Measurements from ENCODE around the gene MEIOC. TPM values are rescaled to one million over a fixed set of nuclear protein-coding genes. Genes with fewer than 3 reads are reported as not detected.

MEIOC gene
- total and polyA plus RNA-seq, 2 of the 8 experiments (the other 6 are each of a cell fraction or from before 2014, with no cell fraction given): 4.2 to 4.8 TPM

- Histone ChIP-seq H2BK120ac (replicated peaks; ENCODE audit: low read depth, low read length) (no peak overlapping the region), H2BK12ac (ENCODE audit: low read depth, low read length) (no peak overlapping the region), H4K8ac (ENCODE audit: extremely low read depth, insufficient read depth, low read length) (no peak overlapping the region), H4K5ac (ENCODE audit: insufficient read length, low read depth, low read length) (no peak overlapping the region), H2BK15ac (ENCODE audit: low read length) (no peak overlapping the region), H4K91ac (replicated peaks; ENCODE audit: insufficient read length, low read length) (no peak overlapping the region), H3K79me2 (ENCODE audit: control insufficient read depth in 1 of 2, insufficient read depth in 2 of 2, low read length in 2 of 2) (no peaks in the 10 kb centered on the region), H2AFZ (ENCODE audit: low read length) (no peak overlapping the region), H3K18ac (ENCODE audit: extremely low read depth, low read length) (no peak overlapping the region), H3K4me3 (ENCODE audit: extremely low read depth in 1 of 4, insufficient read depth in 2 of 4, low read depth in 3 of 4, low read length in 4 of 4) (no peak overlapping the region), H3K27ac (ENCODE audit: low read depth, low read length) (no peak overlapping the region), H3K56ac (replicated peaks; ENCODE audit: insufficient read length, low read depth, low read length) (no peak overlapping the region), H3K9me3 (ENCODE audit: insufficient read depth in 2 of 2, low read depth in 1 of 2, low read length in 1 of 2) (no peaks in the 10 kb centered on the region), H2BK5ac (ENCODE audit: low read depth, low read length) (no peak overlapping the region), H2AK5ac (ENCODE audit: low read depth, low read length) (no peak overlapping the region), H2BK20ac (ENCODE audit: low read length) (no peak overlapping the region), H3K4me1 (replicated peaks in 1 of 4; ENCODE audit: control insufficient read depth in 3 of 4, insufficient read depth in 4 of 4, low read length in 3 of 4) (no peaks in the 10 kb centered on the region), H4K20me1 (replicated peaks in 1 of 2; ENCODE audit: control insufficient read depth in 1 of 2, insufficient read depth in 2 of 2, low read length in 2 of 2) (no peaks in the 10 kb centered on the region), H3K4me2 (ENCODE audit: insufficient read depth in 1 of 2, low read depth in 2 of 2, low read length in 2 of 2) (no peak overlapping the region), H3K14ac (ENCODE audit: insufficient read length) (no peak overlapping the region), H3K23me2 (ENCODE audit: low read depth, low read length) (no peaks in the 10 kb centered on the region), H3K36me3 (ENCODE audit: control insufficient read depth in 2 of 4, insufficient read depth in 4 of 4, low read length in 3 of 4) (no peaks in the 10 kb centered on the region; a peak in 1 of 8 replicates), H3K4ac (replicated peaks; ENCODE audit: insufficient read length, low read depth, low read length) (no peak overlapping the region), H3K23ac (ENCODE audit: insufficient read length) (no peak overlapping the region), H3K9ac (replicated peaks in 1 of 4; ENCODE audit: extremely low read depth in 1 of 4, low read depth in 3 of 4, low read length in 3 of 4) (no peak overlapping the region), H3K79me1 (ENCODE audit: low read depth, low read length) (no peaks in the 10 kb centered on the region), H3K27me3 (replicated peaks in 1 of 4; ENCODE audit: control insufficient read depth in 3 of 4, extremely low read depth in 1 of 4, insufficient read depth in 3 of 4, low read length in 3 of 4) (no peaks in the 10 kb centered on the region)
- 73% methylated on average over 1 of the region's 1 CpG; no CpG with 5 or more reads in 1 of the 2 experiments for WGBS, 2 experiments (ENCODE audit: extremely low coverage in 1 of 2, insufficient coverage in 1 of 2, insufficient read length in 1 of 2, insufficient replicate concordance in 2 of 2, low coverage in 1 of 2, low lambda C conversion rate in 2 of 2, missing lambda C conversion rate in 1 of 2)
- FAIRE-seq: no peak
- TF ChIP-seq ASH2L (IDR thresholded peaks at IDR 0.05; ENCODE audit: low read length): no peak
- no peak for TF ChIP-seq SIN3A (conservative IDR thresholded peaks at IDR 0.05 in 1 of 2, IDR thresholded peaks at IDR 0.05 in 1 of 2; ENCODE audit: low read depth in 1 of 2, low read length in 2 of 2)
- TF ChIP-seq EZH2 (IDR thresholded peaks at IDR 0.05; ENCODE audit: low read depth, low read length, severe bottlenecking): no peak
- TF ChIP-seq GABPA (IDR thresholded peaks at IDR 0.05; ENCODE audit: borderline replicate concordance, insufficient read depth, low read length): no peak
- TF ChIP-seq RNF2 (IDR thresholded peaks at IDR 0.05; ENCODE audit: borderline replicate concordance, low read depth, low read length, missing control alignments, poor library complexity, severe bottlenecking): no peak
- TF ChIP-seq POLR2A (IDR thresholded peaks at IDR 0.05; ENCODE audit: control extremely low read depth in 1 of 2, low read depth in 2 of 2, low read length in 2 of 2): no peak
- TF ChIP-seq CTBP2 (IDR thresholded peaks at IDR 0.05; ENCODE audit: borderline replicate concordance, insufficient read depth, insufficient read length, low read length): no peak
- TF ChIP-seq SAP30 (IDR thresholded peaks at IDR 0.05; ENCODE audit: insufficient read depth, insufficient replicate concordance, low read length): no peak
- no peak for TF ChIP-seq KDM1A (IDR thresholded peaks at IDR 0.05; ENCODE audit: borderline replicate concordance, low read length)
- TF ChIP-seq, protein P1, sequence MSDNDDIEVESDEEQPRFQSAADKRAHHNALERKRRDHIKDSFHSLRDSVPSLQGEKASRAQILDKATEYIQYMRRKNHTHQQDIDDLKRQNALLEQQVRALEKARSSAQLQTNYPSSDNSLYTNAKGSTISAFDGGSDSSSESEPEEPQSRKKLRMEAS (IDR thresholded peaks at IDR 0.05): no peak
- no peak for TF ChIP-seq TBP (IDR thresholded peaks at IDR 0.05; ENCODE audit: low read depth, low read length)
- no peak for TF ChIP-seq RAD21 (IDR thresholded peaks at IDR 0.05 in 1 of 2, conservative IDR thresholded peaks at IDR 0.05 in 1 of 2; ENCODE audit: low read depth in 2 of 2, low read length in 2 of 2)
- no peak for TF ChIP-seq RXRA (IDR thresholded peaks at IDR 0.05; ENCODE audit: insufficient read depth, low read depth, low read length)
- ChIA-PET POLR2A (ENCODE audit: partially characterized antibody) (interaction anchor here (0.8 kb wide), 1 partner anchor 120 kb away, joined by 3 read pairs; no protein-coding TSS in a partner anchor), CTCF (ENCODE audit: partially characterized antibody) (interaction anchor here (1.0 to 1.2 kb wide), 3 partner anchors 9 to 32 kb away, joined by 3 to 4 read pairs (median 4); no protein-coding TSS in a partner anchor)
- no peak for DNase-seq (ENCODE audit: low read depth in 1 of 2, low spot score in 2 of 2)
Observed at GRCh38 chr17:44663095-44663494, 6.8 kb downstream of the MEIOC start.

All from H1 (cell line).